Frontal cortex (tissue), 4 donors: ENCODE data around the gene BICD1. TPM values are rescaled to one million over a fixed set of nuclear protein-coding genes. Genes with fewer than 3 reads are reported as not detected.

Experiments
- DNase-seq, 2 donors: peaks; one replicate each; pipeline ENCODE4 v3.0.0; 2012; ENCODE audit warnings: low spot score in 2 of 2
- FAIRE-seq: peaks from 2 replicates; lab custom pipeline; 2012; peaks lifted over from hg19 to GRCh38; lab: Jason Lieb, UNC
- total RNA-seq: library from RNA; depleted of rRNA; stranded (reverse); fragments of >200 nt; gene quantifications from one replicate; pipeline ENCODE4 v1.2.3, GENCODE V29; 2014
- donor health status: control.
- donor health status: control.
- donor health status: control.

The BICD1 gene
- total RNA-seq, 1 donor from 2014 or later = 36.3 TPM

GRCh38 chr12:32307326-32307725 is 200.7 kb downstream of the BICD1 start:
- no peak for DNase-seq
- no peak for FAIRE-seq

GRCh38 chr12:32309811-32310736 is 203.4 kb downstream of the BICD1 start:
- FAIRE-seq (no peak), DNase-seq (no peak)

- FAIRE-seq (no peak), DNase-seq (peak; percentile 5 to 32)
Measured at GRCh38 chr12:32312049-32312670, 205.5 kb downstream of the BICD1 start.

GRCh38 chr12:32322354-32322753 is 215.7 kb downstream of the BICD1 start:
- FAIRE-seq (no peak), DNase-seq (no peak)

GRCh38 chr12:32331133-32331532 is 224.5 kb downstream of the BICD1 start:
- no peak for DNase-seq
- FAIRE-seq = no peak

- DNase-seq (no peak), FAIRE-seq (no peak)
Measured at GRCh38 chr12:32332446-32332845, 225.8 kb downstream of the BICD1 start.

GRCh38 chr12:32334371-32334777 is 227.7 kb downstream of the BICD1 start:
- no peak for DNase-seq
- no peak for FAIRE-seq

GRCh38 chr12:32336261-32336660 is 229.6 kb downstream of the BICD1 start:
- FAIRE-seq (no peak), DNase-seq (no peak)

- FAIRE-seq (no peak), DNase-seq (no peak)
Measured at GRCh38 chr12:32343496-32343895, 236.8 kb downstream of the BICD1 start.

GRCh38 chr12:32344047-32344446 is 237.4 kb downstream of the BICD1 start:
- no peak for FAIRE-seq
- no peak for DNase-seq

GRCh38 chr12:32353540-32353939 is 246.9 kb downstream of the BICD1 start:
- FAIRE-seq = no peak
- no peak for DNase-seq

- DNase-seq (no peak), FAIRE-seq (no peak)
Measured at GRCh38 chr12:32357601-32358249, 251.1 kb downstream of the BICD1 start.

GRCh38 chr12:32360956-32361355 is 254.3 kb downstream of the BICD1 start:
- FAIRE-seq = no peak

GRCh38 chr12:32362892-32363291 is 256.2 kb downstream of the BICD1 start:
- DNase-seq (no peak), FAIRE-seq (no peak)

More at GRCh38 chr12:32360956-32361355, 254.3 kb downstream of the BICD1 start:
- no peak for DNase-seq

GRCh38 chr12:32365473-32366064 is 258.9 kb downstream of the BICD1 start:
- DNase-seq (peak in 1 of 2 donors; percentile 36), FAIRE-seq (peak; percentile 34)

GRCh38 chr12:32366714-32367113 is 260.1 kb downstream of the BICD1 start:
- DNase-seq (no peak), FAIRE-seq (no peak)

- no peak for DNase-seq
- no peak for FAIRE-seq
Measured at GRCh38 chr12:32367381-32367780, 260.7 kb downstream of the BICD1 start.

GRCh38 chr12:32369202-32369601 is 262.6 kb downstream of the BICD1 start:
- no peak for FAIRE-seq
- DNase-seq = no peak

- FAIRE-seq = no peak
- no peak for DNase-seq
Measured at GRCh38 chr12:32377344-32378055, 270.9 kb downstream of the BICD1 start.

GRCh38 chr12:32379213-32379612 is 272.6 kb downstream of the BICD1 start:
- FAIRE-seq (no peak), DNase-seq (no peak)
